ENCODE results near the gene RND2. TPM values are rescaled to one million over a fixed set of nuclear protein-coding genes. Genes with fewer than 3 reads are reported as not detected.
A peak's percentile ranks its signal among the peaks of the same experiment; 100 is the strongest.

Gene RND2
- total and polyA plus RNA-seq, 2 of the 13 experiments (the other 11 are each of a cell fraction or from before 2014, with no cell fraction given), result 0.05 to 0.11 TPM

DNA sequence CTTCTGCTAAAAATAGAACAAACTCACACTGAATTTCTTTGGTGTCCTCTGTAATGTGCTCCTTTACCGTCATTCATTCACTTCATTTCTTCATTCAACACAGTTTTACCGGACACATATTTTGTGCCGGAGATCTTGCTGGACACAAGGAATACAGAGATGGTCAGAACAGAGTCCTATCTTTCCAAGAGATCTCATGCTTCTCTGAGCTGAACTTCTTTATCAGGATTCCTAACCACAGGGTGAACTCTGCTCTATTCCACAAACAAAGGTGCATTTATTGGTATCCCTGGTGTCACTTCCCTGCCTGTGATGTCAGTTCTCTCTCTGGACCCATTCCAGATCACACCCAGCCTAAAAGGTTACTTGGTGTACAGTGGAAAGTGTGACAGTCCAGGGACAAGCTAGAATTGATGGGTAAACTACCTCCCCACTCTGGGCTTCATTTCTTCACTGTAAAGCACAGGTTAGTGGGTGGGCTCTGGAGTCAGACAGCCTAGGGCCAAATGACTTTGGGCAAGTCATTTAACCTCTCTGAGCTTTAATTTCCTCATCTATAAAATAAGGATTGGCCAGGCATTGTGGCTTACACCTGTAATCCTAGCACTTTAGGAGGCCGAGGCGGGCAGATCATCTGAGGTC lies 14.2 kb upstream of the RND2 start (continued):
- TF ChIP-seq, protein P1, sequence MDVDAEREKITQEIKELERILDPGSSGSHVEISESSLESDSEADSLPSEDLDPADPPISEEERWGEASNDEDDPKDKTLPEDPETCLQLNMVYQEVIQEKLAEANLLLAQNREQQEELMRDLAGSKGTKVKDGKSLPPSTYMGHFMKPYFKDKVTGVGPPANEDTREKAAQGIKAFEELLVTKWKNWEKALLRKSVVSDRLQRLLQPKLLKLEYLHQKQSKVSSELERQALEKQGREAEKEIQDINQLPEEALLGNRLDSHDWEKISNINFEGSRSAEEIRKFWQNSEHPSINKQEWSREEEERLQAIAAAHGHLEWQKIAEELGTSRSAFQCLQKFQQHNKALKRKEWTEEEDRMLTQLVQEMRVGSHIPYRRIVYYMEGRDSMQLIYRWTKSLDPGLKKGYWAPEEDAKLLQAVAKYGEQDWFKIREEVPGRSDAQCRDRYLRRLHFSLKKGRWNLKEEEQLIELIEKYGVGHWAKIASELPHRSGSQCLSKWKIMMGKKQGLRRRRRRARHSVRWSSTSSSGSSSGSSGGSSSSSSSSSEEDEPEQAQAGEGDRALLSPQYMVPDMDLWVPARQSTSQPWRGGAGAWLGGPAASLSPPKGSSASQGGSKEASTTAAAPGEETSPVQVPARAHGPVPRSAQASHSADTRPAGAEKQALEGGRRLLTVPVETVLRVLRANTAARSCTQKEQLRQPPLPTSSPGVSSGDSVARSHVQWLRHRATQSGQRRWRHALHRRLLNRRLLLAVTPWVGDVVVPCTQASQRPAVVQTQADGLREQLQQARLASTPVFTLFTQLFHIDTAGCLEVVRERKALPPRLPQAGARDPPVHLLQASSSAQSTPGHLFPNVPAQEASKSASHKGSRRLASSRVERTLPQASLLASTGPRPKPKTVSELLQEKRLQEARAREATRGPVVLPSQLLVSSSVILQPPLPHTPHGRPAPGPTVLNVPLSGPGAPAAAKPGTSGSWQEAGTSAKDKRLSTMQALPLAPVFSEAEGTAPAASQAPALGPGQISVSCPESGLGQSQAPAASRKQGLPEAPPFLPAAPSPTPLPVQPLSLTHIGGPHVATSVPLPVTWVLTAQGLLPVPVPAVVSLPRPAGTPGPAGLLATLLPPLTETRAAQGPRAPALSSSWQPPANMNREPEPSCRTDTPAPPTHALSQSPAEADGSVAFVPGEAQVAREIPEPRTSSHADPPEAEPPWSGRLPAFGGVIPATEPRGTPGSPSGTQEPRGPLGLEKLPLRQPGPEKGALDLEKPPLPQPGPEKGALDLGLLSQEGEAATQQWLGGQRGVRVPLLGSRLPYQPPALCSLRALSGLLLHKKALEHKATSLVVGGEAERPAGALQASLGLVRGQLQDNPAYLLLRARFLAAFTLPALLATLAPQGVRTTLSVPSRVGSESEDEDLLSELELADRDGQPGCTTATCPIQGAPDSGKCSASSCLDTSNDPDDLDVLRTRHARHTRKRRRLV (CRISPR knock-in tag; IDR thresholded peaks at IDR 0.05), result peak; percentile 84
- peak; percentile 50; the same call in 1 of the 2 replicates for TF ChIP-seq ZNF451 (CRISPR knock-in tag; IDR thresholded peaks at IDR 0.05)
- peak; percentile 84; the same call in 1 of the 2 replicates for TF ChIP-seq ZNF33A (CRISPR knock-in tag; IDR thresholded peaks at IDR 0.05; ENCODE audit: borderline replicate concordance)
- TF ChIP-seq, protein P2, sequence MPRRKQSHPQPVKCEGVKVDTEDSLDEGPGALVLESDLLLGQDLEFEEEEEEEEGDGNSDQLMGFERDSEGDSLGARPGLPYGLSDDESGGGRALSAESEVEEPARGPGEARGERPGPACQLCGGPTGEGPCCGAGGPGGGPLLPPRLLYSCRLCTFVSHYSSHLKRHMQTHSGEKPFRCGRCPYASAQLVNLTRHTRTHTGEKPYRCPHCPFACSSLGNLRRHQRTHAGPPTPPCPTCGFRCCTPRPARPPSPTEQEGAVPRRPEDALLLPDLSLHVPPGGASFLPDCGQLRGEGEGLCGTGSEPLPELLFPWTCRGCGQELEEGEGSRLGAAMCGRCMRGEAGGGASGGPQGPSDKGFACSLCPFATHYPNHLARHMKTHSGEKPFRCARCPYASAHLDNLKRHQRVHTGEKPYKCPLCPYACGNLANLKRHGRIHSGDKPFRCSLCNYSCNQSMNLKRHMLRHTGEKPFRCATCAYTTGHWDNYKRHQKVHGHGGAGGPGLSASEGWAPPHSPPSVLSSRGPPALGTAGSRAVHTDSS (CRISPR knock-in tag; conservative IDR thresholded peaks at IDR 0.05), result no peak
- no peak for TF ChIP-seq AHR (CRISPR knock-in tag; IDR thresholded peaks at IDR 0.05)
- TF ChIP-seq SNAPC2 (CRISPR knock-in tag; IDR thresholded peaks at IDR 0.05), result 0 out of 2 replicates have a peak, but pooled peaks have one; percentile 49
- TF ChIP-seq SMARCE1 (IDR thresholded peaks at IDR 0.05; ENCODE audit: borderline replicate concordance), result no peak
- TF ChIP-seq SRF (IDR thresholded peaks at IDR 0.05; ENCODE audit: low read depth, low read length), result peak; percentile 17; the same call in 1 of the 2 replicates
- peak; percentile 59; the same call in 1 of the 2 replicates for TF ChIP-seq SALL1 (CRISPR knock-in tag; IDR thresholded peaks at IDR 0.05)
- no peak for TF ChIP-seq ZNF605 (CRISPR knock-in tag; IDR thresholded peaks at IDR 0.05)
- no peak for TF ChIP-seq JARID2 (CRISPR knock-in tag; IDR thresholded peaks at IDR 0.05; ENCODE audit: insufficient replicate concordance)
- TF ChIP-seq, protein P3, sequence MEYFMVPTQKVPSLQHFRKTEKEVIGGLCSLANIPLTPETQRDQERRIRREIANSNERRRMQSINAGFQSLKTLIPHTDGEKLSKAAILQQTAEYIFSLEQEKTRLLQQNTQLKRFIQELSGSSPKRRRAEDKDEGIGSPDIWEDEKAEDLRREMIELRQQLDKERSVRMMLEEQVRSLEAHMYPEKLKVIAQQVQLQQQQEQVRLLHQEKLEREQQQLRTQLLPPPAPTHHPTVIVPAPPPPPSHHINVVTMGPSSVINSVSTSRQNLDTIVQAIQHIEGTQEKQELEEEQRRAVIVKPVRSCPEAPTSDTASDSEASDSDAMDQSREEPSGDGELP (IDR thresholded peaks at IDR 0.05; ENCODE audit: borderline replicate concordance, low read depth), result peak; percentile 59; the same call in 1 of the 2 replicates
- peak; percentile 85 for TF ChIP-seq SMAD3 (CRISPR knock-in tag; IDR thresholded peaks at IDR 0.05)
- TF ChIP-seq ZNF383 (CRISPR knock-in tag; IDR thresholded peaks at IDR 0.05; ENCODE audit: borderline replicate concordance), result no peak
- TF ChIP-seq PHF5A (CRISPR knock-in tag; IDR thresholded peaks at IDR 0.05; ENCODE audit: low read depth, unreplicated experiment), result peak; percentile 79
- no peak for TF ChIP-seq TCF7L2 (IDR thresholded peaks at IDR 0.05; ENCODE audit: low read depth, low read length)
- TF ChIP-seq ZMYM3 (CRISPR knock-in tag; IDR thresholded peaks at IDR 0.05), result peak; percentile 87
- TF ChIP-seq FOXA3 (CRISPR knock-in tag; IDR thresholded peaks at IDR 0.05), result peak; percentile 85
- TF ChIP-seq SRSF9 (IDR thresholded peaks at IDR 0.05; ENCODE audit: borderline replicate concordance, insufficient read depth, low read depth, low read length, poor library complexity, severe bottlenecking), result no peak
- peak; percentile 31; the same call in 1 of the 2 replicates for TF ChIP-seq DR1 (CRISPR knock-in tag; IDR thresholded peaks at IDR 0.05)

Measured in HepG2 (cell line).